Erythroblast (primary cell): ENCODE results near the gene ST6GAL1.

Source experiments
- GATA1 ChIP-seq: IDR thresholded peaks from 2 replicates; pipeline ENCODE4 v1.6.1; 2011; ENCODE audit warnings: low read depth, mild to moderate bottlenecking, control low read depth, low read length, moderate library complexity
- POLR2A ChIP-seq: IDR thresholded peaks from 2 replicates; pipeline ENCODE4 v1.6.1; 2011; ENCODE audit warnings: mild to moderate bottlenecking, low read length

GRCh38 chr3:186955898-186956696 is 25.8 kb downstream of the ST6GAL1 start:
- TF ChIP-seq POLR2A (no peak), GATA1 (no peak)
